Hepatocyte (in vitro differentiated cells): ENCODE results near the gene G2E3. TPM values are rescaled to one million over a fixed set of nuclear protein-coding genes. Genes with fewer than 3 reads are reported as not detected.
"Not testable (repeated sequence)": the region's sequence is repeated elsewhere in the genome, so short reads cannot be mapped to it uniquely, and the experiment has no call there.

Source experiments
- DNase-seq: peaks from one replicate; pipeline ENCODE4 v3.0.0-alpha.2; 2016; ENCODE audit warnings: low spot score
- H2AFZ ChIP-seq: fragments of 200-600 bp; sonication (generic); 2 replicates; pipeline ENCODE4 v1.6.0; 2016; ENCODE audit warnings: antibody characterized with exemption, mild to moderate bottlenecking
- H3K27ac ChIP-seq: fragments of 200-600 bp; sonication (generic); 2 replicates; pipeline ENCODE4 v1.5.1; 2016; ENCODE audit warnings: mild to moderate bottlenecking
- H3K27me3 ChIP-seq: fragments of 200-600 bp; sonication (generic); 2 replicates; pipeline ENCODE4 v1.6.1; 2016
- H3K36me3 ChIP-seq: fragments of 200-600 bp; sonication (generic); replicated peaks from 2 replicates; pipeline ENCODE4 v1.5.1; 2016; ENCODE audit warnings: low read depth; ENCODE audit not compliant: insufficient read depth
- H3K4me1 ChIP-seq: fragments of 200-600 bp; sonication (generic); 2 replicates; pipeline ENCODE4 v1.5.1; 2016; ENCODE audit warnings: mild to moderate bottlenecking, moderate library complexity; ENCODE audit not compliant: insufficient read depth
- H3K4me2 ChIP-seq: fragments of 200-600 bp; sonication (generic); 2 replicates; pipeline ENCODE4 v1.6.0; 2016
- H3K4me3 ChIP-seq: fragments of 200-600 bp; sonication (generic); 2 replicates; pipeline ENCODE4 v1.5.1; 2016; ENCODE audit warnings: mild to moderate bottlenecking
- H3K79me2 ChIP-seq: fragments of 200-600 bp; sonication (generic); 2 replicates; pipeline ENCODE4 v1.6.0; 2017; ENCODE audit warnings: mild to moderate bottlenecking
- H3K9me2 ChIP-seq: fragments of 200-600 bp; sonication (generic); replicated peaks from 2 replicates; pipeline ENCODE4 v1.6.0; 2017; ENCODE audit warnings: mild to moderate bottlenecking; ENCODE audit not compliant: insufficient read depth
- H3K9me3 ChIP-seq: fragments of 200-600 bp; sonication (generic); 2 replicates; pipeline ENCODE4 v1.5.1; 2016; ENCODE audit warnings: low read depth, mild to moderate bottlenecking
- H4K20me1 ChIP-seq: fragments of 200-600 bp; sonication (generic); 2 replicates; pipeline ENCODE4 v1.6.0; 2016; ENCODE audit warnings: mild to moderate bottlenecking; ENCODE audit not compliant: insufficient read depth, poor library complexity, severe bottlenecking
- CTCF ChIP-seq: fragments of 200-600 bp; sonication (generic); IDR thresholded peaks from 2 replicates; pipeline ENCODE4 v1.5.1; 2016; ENCODE audit warnings: antibody characterized with exemption, mild to moderate bottlenecking; ENCODE audit not compliant: poor library complexity
- EZH2 ChIP-seq: fragments of 200-600 bp; sonication (generic); IDR thresholded peaks from 2 replicates; pipeline ENCODE4 v1.6.1; 2016; ENCODE audit warnings: antibody characterized with exemption, mild to moderate bottlenecking, borderline replicate concordance
- EZH2phosphoT487 ChIP-seq: fragments of 200-600 bp; sonication (generic); IDR thresholded peaks from one replicate; pipeline ENCODE4 v1.6.1; 2018; ENCODE audit warnings: antibody characterized with exemption, mild to moderate bottlenecking, low read depth, moderate library complexity; ENCODE audit not compliant: unreplicated experiment, severe bottlenecking
- WGBS: methylation state at CpG from one replicate; pipeline ENCODE4 v1.1.6; 2016; ENCODE audit warnings: low lambda C conversion rate; ENCODE audit errors: missing lambda C conversion rate; 5-methylcytosine and 5-hydroxymethylcytosine counted together
- polyA plus RNA-seq: library from polyadenylated mRNA; unstranded; fragments of >200 nt; fragmentation: Nextera tagmentation; extraction: Ambion mirVana; gene quantifications from 2 replicates; pipeline ENCODE4 v1.2.1, GENCODE V29; 2016
- total RNA-seq: library from RNA; depleted of rRNA; stranded (reverse); fragments of >200 nt; gene quantifications from 2 replicates; pipeline ENCODE4 v1.2.3, GENCODE V29; 2014

G2E3 gene
- total and polyA plus RNA-seq, 2 experiments from 2014 or later: 9.7 to 16.7 TPM

GRCh38 chr14:30603402-30603801 lies 44.4 kb downstream of the G2E3 start:
- H4K20me1 ChIP-seq: no peaks in the 10 kb centered on the region
- TF ChIP-seq EZH2 (no peak), EZH2phosphoT487 (no peak), CTCF (no peak)
- no peaks in the 10 kb centered on the region for H3K9me2 ChIP-seq
- H3K27me3 ChIP-seq: no peaks in the 10 kb centered on the region
- 99% methylated on average over 3 of the region's 3 CpGs for WGBS
- H3K4me1 ChIP-seq: no peaks in the 10 kb centered on the region
- no peak overlapping the region for H3K27ac ChIP-seq
- H2AFZ ChIP-seq: no peak overlapping the region
- no peak overlapping the region for H3K4me2 ChIP-seq
- H3K4me3 ChIP-seq: no peak overlapping the region
- no peak for DNase-seq
- H3K79me2 ChIP-seq: no peaks in the 10 kb centered on the region
- H3K36me3 ChIP-seq: no peaks in the 10 kb centered on the region
- no peaks in the 10 kb centered on the region for H3K9me3 ChIP-seq

DNA sequence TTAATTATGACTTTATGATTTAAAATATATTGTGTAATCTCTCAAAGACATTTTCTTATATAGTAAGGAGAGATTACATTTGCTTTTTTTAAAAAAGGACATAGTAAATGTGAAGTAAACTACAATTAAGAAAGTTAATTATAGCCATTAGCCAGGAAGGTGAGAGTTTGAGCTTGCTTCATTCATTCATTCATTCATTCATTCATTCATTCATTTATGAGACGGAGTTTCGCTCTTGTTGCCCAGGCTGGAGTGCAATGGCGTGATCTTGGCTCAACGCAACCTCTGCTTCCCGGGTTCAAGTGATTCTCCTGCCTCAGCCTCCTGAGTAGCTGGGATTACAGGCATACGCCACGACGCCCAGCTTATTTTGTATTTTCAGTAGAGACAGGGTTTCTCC lies 45.7 kb downstream of the G2E3 start:
- not testable (repeated sequence) for H4K20me1 ChIP-seq, DNase-seq, H3K9me3 ChIP-seq, H2AFZ ChIP-seq, H3K27ac ChIP-seq, H3K79me2 ChIP-seq, H3K9me2 ChIP-seq, H3K27me3 ChIP-seq, H3K4me3 ChIP-seq, H3K4me1 ChIP-seq, H3K4me2 ChIP-seq, H3K36me3 ChIP-seq
- WGBS: over 99% methylated on average over 8 of the region's 8 CpGs

GRCh38 chr14:30607156-30607780 lies 48.3 kb downstream of the G2E3 start:
- H3K27me3 ChIP-seq: no peaks in the 10 kb centered on the region

DNA sequence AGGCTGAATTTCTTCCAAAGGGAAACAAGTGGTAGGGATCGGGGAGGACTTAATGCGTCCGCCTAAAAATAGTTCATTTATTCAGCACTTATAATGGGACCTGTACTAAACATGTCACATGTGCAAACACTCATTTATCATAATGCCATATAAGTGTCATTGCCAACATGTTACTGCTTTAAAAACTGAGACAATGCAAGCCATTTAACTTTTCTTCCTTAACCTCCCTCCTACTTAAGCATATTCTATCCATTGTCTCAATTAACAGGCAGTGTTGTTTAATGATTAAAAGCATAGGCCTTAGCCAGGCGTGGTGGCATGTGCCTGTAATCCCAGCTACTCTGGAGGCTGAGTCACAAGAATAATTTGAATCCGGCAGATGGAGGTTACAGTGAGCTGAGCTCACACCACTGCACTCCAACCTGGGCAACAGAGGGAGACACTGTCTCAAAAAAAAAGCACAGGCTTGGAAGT lies 49.6 kb downstream of the G2E3 start:
- WGBS: 66% methylated on average over 5 of the region's 5 CpGs
- Histone ChIP-seq H3K27ac (peak overlapping the region; percentile 45), H3K9me2 (no peaks in the 10 kb centered on the region), H3K9me3 (no peaks in the 10 kb centered on the region), H3K4me2 (peak overlapping the region; percentile 21), H4K20me1 (no peaks in the 10 kb centered on the region), H3K79me2 (no peaks in the 10 kb centered on the region), H2AFZ (no peak overlapping the region), H3K27me3 (no peaks in the 10 kb centered on the region), H3K4me3 (no peak overlapping the region), H3K36me3 (no peaks in the 10 kb centered on the region), H3K4me1 (peaks cover 7% of the 10 kb centered on the region)
- no peak for TF ChIP-seq EZH2
- TF ChIP-seq CTCF: peak; percentile 7
- DNase-seq: peak; percentile 53

More at GRCh38 chr14:30607156-30607780, 48.3 kb downstream of the G2E3 start:
- Histone ChIP-seq H3K4me1 (peaks cover 7% of the 10 kb centered on the region), H3K4me2 (no peak overlapping the region), H3K36me3 (no peaks in the 10 kb centered on the region), H2AFZ (no peak overlapping the region), H3K27ac (no peak overlapping the region), H3K4me3 (no peak overlapping the region), H3K9me2 (no peaks in the 10 kb centered on the region), H3K9me3 (no peaks in the 10 kb centered on the region), H3K79me2 (no peaks in the 10 kb centered on the region), H4K20me1 (no peaks in the 10 kb centered on the region)
- WGBS: 97% methylated on average over 1 of the region's 1 CpG
- DNase-seq: no peak
- TF ChIP-seq EZH2 (no peak), CTCF (no peak), EZH2phosphoT487 (no peak)
